Amniotic epithelial cell (primary cell): Measurements from ENCODE around the gene TMX1.
"Not testable (repeated sequence)": the region's sequence is repeated elsewhere in the genome, so short reads cannot be mapped to it uniquely, and the experiment has no call there.

Source experiments
- DNase-seq: peaks from one replicate; pipeline ENCODE4 v3.0.0-alpha.2; 2010; ENCODE audit warnings: low read depth

Gene TMX1

GRCh38 chr14:51239813-51240803 is at the start of gene TMX1:
TMX1 (plus strand) TSS chr14:51240247; CDS start chr14:51240293, 46 bp downstream.
- peak; percentile 97 for DNase-seq

GRCh38 chr14:51201890-51202289 is 38.2 kb upstream of the TMX1 start:
- no peak for DNase-seq

- DNase-seq, result no peak
Observed at GRCh38 chr14:51202914-51203665, 37.0 kb upstream of the TMX1 start.

GRCh38 chr14:51203881-51204280 is 36.2 kb upstream of the TMX1 start:
- DNase-seq, result no peak

GRCh38 chr14:51205486-51205885 is 34.6 kb upstream of the TMX1 start:
- no peak for DNase-seq

- no peak for DNase-seq
Observed at GRCh38 chr14:51206462-51206861, 33.6 kb upstream of the TMX1 start.

- no peak for DNase-seq
Observed at GRCh38 chr14:51207621-51208020, 32.4 kb upstream of the TMX1 start.

GRCh38 chr14:51208982-51209381 is 31.1 kb upstream of the TMX1 start:
- no peak for DNase-seq

- no peak for DNase-seq
Observed at GRCh38 chr14:51209457-51209856, 30.6 kb upstream of the TMX1 start.

- DNase-seq, result no peak
Observed at GRCh38 chr14:51210594-51210993, 29.5 kb upstream of the TMX1 start.

GRCh38 chr14:51211149-51211548 is 28.9 kb upstream of the TMX1 start:
- no peak for DNase-seq

- no peak for DNase-seq
Observed at GRCh38 chr14:51216602-51217001, 23.4 kb upstream of the TMX1 start.

- peak; percentile 43 for DNase-seq
Observed at GRCh38 chr14:51219473-51220448, 20.3 kb upstream of the TMX1 start.

GRCh38 chr14:51223463-51223862 is 16.6 kb upstream of the TMX1 start:
- not testable (repeated sequence) for DNase-seq

- DNase-seq, result no peak
Observed at GRCh38 chr14:51224551-51224950, 15.5 kb upstream of the TMX1 start.

GRCh38 chr14:51225751-51226150 is 14.3 kb upstream of the TMX1 start:
- peak; percentile 22 for DNase-seq

- no peak for DNase-seq
Observed at GRCh38 chr14:51228391-51228790, 11.7 kb upstream of the TMX1 start.

- DNase-seq, result no peak
Observed at GRCh38 chr14:51228890-51229289, 11.2 kb upstream of the TMX1 start.

- DNase-seq, result peak; percentile 71
Observed at GRCh38 chr14:51236314-51236713, 3.7 kb upstream of the TMX1 start.

- DNase-seq, result no peak
Observed at GRCh38 chr14:51240804-51241380, 845 bp downstream of the TMX1 start.
